Stimulated activated CD4-positive, alpha-beta T cell treated with anti-CD3 and anti-CD28 coated beads, Interleukin-1b, Interleukin-23, amount 100 ng/mL, for 4 hours (primary cell): Measurements from ENCODE around the gene RCN1.

Experiments
- DNase-seq, 2 donors: peaks; one replicate each; pipeline ENCODE4 v3.0.0-alpha.2; 2020; ENCODE audit warnings: low read depth in 2 of 2

Gene RCN1

DNA sequence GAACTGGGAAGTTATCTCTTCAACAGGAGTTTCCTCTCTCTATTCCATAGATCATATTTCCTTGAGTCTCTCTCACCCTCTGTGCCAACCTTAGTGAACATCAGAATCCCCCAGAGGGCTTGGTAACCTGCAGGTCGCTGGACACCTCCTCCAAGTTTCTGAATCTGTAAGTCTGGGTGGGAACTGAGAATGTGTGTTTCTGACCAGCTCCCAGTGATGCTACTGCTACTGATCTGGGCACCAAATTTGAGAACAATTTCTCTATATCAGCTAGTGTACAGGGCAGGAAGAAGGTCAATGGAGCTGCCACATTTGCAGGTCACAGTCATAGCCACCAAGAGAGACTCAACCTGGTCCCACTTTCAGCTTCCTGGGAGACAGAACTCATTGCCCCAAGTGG, 62.9 kb downstream of the RCN1 start:
- DNase-seq: no peak

DNA sequence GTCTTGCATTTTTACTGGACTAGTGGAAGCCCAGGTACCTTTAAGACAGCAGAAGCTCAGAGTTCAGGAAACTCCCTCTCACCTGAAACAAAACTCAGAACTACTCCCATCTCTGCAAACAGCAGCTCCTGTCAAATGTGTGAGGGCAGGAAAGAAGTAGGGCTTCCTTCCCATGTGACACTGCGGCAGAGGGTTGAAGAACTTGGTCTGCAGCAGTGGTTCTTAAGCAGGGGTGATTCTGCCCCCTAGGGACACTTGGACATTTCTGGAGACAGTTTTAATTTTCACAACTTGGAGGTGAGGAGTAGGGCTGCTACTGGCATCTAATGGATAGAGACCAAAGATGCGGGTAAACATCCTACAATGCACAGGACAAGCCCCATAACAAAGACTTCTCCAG, 63.4 kb downstream of the RCN1 start:
- no peak for DNase-seq
